Cardiac muscle cell (in vitro differentiated cells and primary cell): ENCODE measurements around the gene DUSP14. TPM values are rescaled to one million over a fixed set of nuclear protein-coding genes. Genes with fewer than 3 reads are reported as not detected.

Experiments used
- DNase-seq, 2 donors: peaks; one replicate each; pipeline versions ENCODE4 v3.0.0 to v3.0.0-alpha.2; 2010 to 2017; ENCODE audit warnings: low read depth in 1 of 2, low spot score in 1 of 2
- H3K27ac ChIP-seq: fragments of 200-600 bp; sonication (generic); 2 replicates; pipeline ENCODE4 v1.5.1; 2016
- H3K27me3 ChIP-seq: fragments of 200-600 bp; sonication (generic); 2 replicates; pipeline ENCODE4 v1.6.0; 2016; ENCODE audit warnings: control low read depth
- H3K36me3 ChIP-seq: fragments of 200-600 bp; sonication (generic); 2 replicates; pipeline ENCODE4 v1.5.1; 2016; ENCODE audit warnings: control low read depth
- H3K4me1 ChIP-seq: fragments of 200-600 bp; sonication (generic); 2 replicates; pipeline ENCODE4 v1.8.1; 2017; ENCODE audit warnings: low read depth, mild to moderate bottlenecking, mixed run types
- H3K4me3 ChIP-seq: fragments of 200-600 bp; sonication (generic); 2 replicates; pipeline ENCODE4 v1.5.1; 2016; ENCODE audit warnings: mild to moderate bottlenecking
- H3K9me3 ChIP-seq: fragments of 200-600 bp; sonication (generic); 2 replicates; pipeline ENCODE4 v1.5.1; 2017; ENCODE audit warnings: low read depth, mild to moderate bottlenecking, control low read depth
- polyA plus RNA-seq: library from polyadenylated mRNA; unstranded; fragments of >200 nt; fragmentation: Nextera tagmentation; extraction: Ambion mirVana; gene quantifications from 2 replicates; pipeline ENCODE4 v1.2.1, GENCODE V29; 2016
- total RNA-seq: library from RNA; depleted of rRNA; stranded (reverse); fragments of >200 nt; gene quantifications from 2 replicates; pipeline ENCODE4 v1.2.3, GENCODE V29; 2016
- TF ChIP-seq, protein P1 (sequence below): IDR thresholded peaks from 2 replicates; pipeline ENCODE4 v1.5.1; 2012; ENCODE audit warnings: low read depth, mild to moderate bottlenecking, low read length

DUSP14 gene
- total and polyA plus RNA-seq, 2 experiments from 2014 or later: 23.0 to 29.7 TPM

DNA sequence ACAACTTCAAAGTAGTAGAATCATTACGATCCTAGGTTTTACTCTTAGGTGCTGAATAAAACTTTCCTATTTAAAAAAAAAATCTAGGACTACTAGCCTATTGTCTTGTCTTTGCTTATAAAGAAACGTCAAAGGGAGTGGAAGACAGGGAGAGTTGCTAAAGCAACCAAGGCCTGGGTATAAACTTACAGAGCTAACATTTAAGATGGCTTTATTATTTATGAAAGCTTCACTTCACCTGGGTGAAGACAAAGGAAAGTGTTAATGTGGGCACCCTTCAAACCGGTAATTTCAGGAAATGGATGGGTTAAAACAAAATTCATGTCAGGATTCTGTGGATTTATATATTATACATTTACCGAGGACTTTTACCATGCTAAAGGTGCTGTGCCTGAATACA, 2.5 kb downstream of the DUSP14 start:
- H3K27ac ChIP-seq: peak overlapping the region; percentile 90

DNA sequence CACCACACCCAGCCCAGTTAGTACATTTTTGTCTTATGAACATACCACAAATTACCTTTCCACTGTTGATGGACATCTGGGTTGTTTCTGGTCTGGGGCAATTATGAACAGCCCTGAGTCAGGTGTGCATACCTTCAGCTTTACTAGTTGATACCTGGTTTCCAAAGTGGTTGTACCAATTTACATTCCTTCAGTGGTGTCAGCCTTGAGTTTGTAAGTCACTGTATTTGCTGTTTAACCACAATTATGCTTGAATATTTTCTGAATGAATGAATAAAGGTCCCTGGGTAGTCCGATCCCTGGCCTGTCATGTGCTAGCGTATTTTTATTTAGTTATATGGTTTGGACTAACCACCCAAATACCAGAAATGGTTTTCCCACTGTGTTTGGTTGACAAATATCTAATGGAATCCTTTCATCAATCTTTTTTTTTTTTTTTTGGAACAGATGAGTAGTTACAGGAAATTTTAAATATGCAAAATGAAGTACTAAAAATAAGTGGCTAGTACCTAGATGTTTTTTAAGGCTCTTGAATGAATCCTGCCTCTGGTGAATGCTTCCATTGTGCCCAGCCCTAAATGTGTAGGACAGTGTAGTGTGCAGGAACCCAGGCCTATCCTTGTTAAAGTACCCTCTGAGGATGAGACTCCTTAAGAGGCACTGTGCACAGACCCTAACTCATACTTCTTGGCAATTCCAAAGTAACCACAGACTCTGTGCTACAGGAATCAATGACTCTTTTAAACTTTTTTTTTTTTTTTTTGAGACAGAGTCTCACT, 3.7 kb downstream of the DUSP14 start:
- TF ChIP-seq, protein P1, sequence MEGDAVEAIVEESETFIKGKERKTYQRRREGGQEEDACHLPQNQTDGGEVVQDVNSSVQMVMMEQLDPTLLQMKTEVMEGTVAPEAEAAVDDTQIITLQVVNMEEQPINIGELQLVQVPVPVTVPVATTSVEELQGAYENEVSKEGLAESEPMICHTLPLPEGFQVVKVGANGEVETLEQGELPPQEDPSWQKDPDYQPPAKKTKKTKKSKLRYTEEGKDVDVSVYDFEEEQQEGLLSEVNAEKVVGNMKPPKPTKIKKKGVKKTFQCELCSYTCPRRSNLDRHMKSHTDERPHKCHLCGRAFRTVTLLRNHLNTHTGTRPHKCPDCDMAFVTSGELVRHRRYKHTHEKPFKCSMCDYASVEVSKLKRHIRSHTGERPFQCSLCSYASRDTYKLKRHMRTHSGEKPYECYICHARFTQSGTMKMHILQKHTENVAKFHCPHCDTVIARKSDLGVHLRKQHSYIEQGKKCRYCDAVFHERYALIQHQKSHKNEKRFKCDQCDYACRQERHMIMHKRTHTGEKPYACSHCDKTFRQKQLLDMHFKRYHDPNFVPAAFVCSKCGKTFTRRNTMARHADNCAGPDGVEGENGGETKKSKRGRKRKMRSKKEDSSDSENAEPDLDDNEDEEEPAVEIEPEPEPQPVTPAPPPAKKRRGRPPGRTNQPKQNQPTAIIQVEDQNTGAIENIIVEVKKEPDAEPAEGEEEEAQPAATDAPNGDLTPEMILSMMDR: no peak
- H3K4me1 ChIP-seq: peaks cover 22% of the 10 kb centered on the region
- no peak overlapping the region for H3K4me3 ChIP-seq
- peak in 1 of 2 donors; percentile 56 for DNase-seq
- no peak overlapping the region for H3K27ac ChIP-seq
- no peaks in the 10 kb centered on the region for H3K36me3 ChIP-seq
- H3K27me3 ChIP-seq: no peaks in the 10 kb centered on the region
- no peaks in the 10 kb centered on the region for H3K9me3 ChIP-seq

More for the DNA sequence above, 2.5 kb downstream of the DUSP14 start:
- no peaks in the 10 kb centered on the region for H3K36me3 ChIP-seq
- no peak for DNase-seq
- H3K4me1 ChIP-seq: peaks cover 24% of the 10 kb centered on the region
- H3K27me3 ChIP-seq: peaks cover 3% of the 10 kb centered on the region
- TF ChIP-seq, protein P1: no peak
- H3K9me3 ChIP-seq: no peaks in the 10 kb centered on the region
- no peak overlapping the region for H3K4me3 ChIP-seq

DNA sequence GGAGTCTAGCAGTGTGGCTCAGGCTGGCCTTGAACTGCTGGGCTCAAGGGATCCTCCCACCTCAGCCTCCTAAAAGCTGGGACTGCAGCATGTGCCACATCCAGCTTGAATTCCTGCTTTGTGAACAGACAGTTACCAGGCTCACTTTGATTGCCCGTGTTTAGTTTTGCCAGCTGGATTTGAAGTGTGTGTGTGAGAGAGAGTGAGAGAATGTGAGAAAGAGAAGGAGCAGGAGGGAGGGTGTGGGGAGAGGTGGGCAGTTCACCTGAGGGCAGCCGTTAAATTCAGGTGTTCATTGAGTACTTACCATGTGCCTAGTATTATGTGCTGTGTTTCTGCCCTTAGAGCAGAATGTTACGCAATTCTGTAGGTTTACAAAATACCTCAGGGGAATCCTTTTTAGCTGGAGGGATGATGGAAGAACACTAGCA, 4.7 kb downstream of the DUSP14 start:
- Histone ChIP-seq H3K4me3 (no peak overlapping the region), H3K36me3 (no peaks in the 10 kb centered on the region), H3K27ac (no peak overlapping the region), H3K4me1 (peaks cover 20% of the 10 kb centered on the region), H3K9me3 (no peaks in the 10 kb centered on the region), H3K27me3 (no peaks in the 10 kb centered on the region)
- TF ChIP-seq, protein P1: no peak
- DNase-seq: peak in 1 of 2 donors; percentile 47

DNA sequence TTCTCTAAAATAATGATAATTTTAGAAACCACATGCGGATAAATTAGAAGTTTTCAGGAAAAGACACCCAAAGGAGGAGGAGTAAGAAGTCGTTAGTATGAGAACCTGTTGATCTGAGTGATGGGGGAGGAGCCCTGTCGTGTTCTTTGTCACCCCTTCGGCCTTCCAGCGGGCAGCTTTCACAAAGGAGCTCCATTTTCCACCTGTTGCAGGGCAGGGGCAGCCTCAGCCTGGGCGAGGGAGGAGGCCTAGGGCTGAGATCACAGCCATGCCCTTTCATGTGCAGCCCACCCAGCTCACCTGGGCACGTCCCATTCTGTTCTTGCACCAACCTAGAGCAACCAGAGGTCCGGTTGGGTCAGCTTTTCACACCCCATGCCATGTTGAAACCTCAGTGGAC, 5.3 kb downstream of the DUSP14 start:
- no peak for DNase-seq
- H3K27ac ChIP-seq: no peak overlapping the region

DNA sequence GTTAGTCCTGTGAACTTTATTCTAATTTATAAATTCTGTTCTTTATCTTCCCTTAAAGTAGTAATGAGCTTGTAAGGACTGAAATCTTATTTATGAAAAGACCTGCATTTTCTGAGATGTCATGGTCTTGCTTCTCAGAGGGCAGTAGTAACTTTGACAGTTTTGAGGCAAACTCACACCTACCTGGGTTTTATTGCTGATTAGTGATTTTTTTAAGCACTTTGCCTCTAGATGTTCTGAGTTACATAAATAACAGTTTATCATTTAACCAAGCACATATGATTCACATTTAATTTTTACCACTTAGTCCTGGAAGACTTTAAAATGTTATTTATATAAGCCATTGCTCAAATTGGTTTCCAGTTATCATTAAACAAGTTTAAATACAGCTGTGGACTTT, 10.7 kb downstream of the DUSP14 start:
- Histone ChIP-seq H3K27ac (no peak overlapping the region), H3K9me3 (no peaks in the 10 kb centered on the region), H3K27me3 (no peaks in the 10 kb centered on the region), H3K4me3 (no peak overlapping the region), H3K36me3 (no peaks in the 10 kb centered on the region), H3K4me1 (no peaks in the 10 kb centered on the region)
- no peak for DNase-seq
- TF ChIP-seq, protein P1: no peak

More for the DNA sequence above, 5.3 kb downstream of the DUSP14 start:
- TF ChIP-seq, protein P1: no peak
- H3K27me3 ChIP-seq: no peaks in the 10 kb centered on the region
- peaks cover 20% of the 10 kb centered on the region for H3K4me1 ChIP-seq
- no peaks in the 10 kb centered on the region for H3K36me3 ChIP-seq
- H3K9me3 ChIP-seq: no peaks in the 10 kb centered on the region
- no peak overlapping the region for H3K4me3 ChIP-seq
